ENCODE data around the gene F2.
"Not testable (repeated sequence)": the region's sequence is repeated elsewhere in the genome, so short reads cannot be mapped to it uniquely, and the experiment has no call there.

The F2 gene

DNA sequence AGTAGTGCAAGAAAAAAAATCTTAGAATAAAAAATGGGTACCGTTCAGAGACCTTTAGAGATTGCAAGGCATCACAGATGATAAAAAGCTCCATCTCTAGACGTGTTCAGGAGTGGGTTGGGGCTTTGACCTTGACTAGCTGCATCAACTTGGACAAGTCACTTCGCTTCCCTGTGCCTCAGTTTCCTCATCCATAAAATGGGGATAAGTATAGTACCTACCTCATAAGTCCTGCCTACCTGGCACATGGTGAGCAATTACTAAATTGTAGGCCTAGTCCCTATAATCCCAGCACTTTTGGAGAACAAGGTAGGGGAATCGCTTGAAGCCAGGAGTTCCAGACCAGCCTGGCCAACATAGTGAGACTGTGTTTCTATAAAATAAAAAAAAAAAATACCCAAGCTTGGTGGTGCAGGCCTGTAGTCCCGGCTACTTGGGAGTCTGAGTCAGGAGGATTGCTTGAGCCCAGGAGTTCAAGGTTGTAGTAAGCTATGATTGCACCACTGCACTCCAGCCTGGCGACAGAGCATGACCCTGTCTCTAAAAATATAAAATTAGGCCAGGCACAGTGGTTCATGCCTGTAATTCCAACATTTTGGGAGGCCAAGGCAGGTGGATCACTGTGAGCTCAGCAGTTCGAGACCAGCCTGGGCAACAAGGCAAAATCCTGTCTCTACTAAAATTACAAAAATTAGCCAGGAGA is 6.0 kb upstream of the F2 start:
- in situ Hi-C loops (cut with HindIII; ENCODE audit: low sequenced_read_pairs): no loop called here

GRCh38 chr11:46717825-46718154 is 1.2 kb upstream of the F2 start:
- in situ Hi-C loops (cut with HindIII; ENCODE audit: low sequenced_read_pairs): not testable (repeated sequence)

DNA sequence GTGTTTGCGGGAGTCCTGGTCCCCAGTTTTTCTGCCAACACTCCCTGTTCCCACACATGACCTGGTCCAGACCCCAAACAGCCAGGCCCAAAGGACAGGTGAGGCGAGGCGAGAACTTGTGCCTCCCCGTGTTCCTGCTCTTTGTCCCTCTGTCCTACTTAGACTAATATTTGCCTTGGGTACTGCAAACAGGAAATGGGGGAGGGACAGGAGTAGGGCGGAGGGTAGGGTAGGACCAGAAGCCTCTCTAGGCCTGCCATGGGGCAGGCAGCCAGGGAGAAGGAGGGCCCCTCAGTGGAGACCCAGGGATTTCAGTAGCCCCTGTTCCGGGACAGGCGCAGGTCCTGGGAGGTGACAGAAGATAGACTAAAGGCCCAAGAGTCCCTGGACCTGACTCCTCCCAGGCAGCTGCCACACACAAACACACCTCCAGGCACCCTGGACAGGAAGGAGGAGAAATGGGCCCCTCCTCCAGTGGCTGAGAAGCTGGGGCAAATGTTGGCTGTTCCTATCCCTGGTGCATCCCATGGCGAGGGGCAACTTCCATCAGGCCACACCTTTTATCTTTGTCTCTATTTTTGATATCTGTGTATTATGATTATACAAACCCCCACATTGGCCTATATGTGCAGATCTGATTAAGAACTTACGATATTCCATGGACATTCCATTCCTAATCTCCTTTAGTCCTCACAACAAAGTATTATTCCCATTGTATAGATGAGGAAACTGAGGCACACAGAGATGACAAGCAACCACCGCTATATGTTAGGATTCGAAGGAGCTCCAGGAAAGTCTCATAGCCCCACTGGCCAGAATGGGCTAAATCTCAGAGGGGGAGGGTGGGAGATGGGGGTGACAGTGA is 626 bp upstream of the F2 start:
- in situ Hi-C loops (cut with HindIII; ENCODE audit: low sequenced_read_pairs): no loop called here

DNA sequence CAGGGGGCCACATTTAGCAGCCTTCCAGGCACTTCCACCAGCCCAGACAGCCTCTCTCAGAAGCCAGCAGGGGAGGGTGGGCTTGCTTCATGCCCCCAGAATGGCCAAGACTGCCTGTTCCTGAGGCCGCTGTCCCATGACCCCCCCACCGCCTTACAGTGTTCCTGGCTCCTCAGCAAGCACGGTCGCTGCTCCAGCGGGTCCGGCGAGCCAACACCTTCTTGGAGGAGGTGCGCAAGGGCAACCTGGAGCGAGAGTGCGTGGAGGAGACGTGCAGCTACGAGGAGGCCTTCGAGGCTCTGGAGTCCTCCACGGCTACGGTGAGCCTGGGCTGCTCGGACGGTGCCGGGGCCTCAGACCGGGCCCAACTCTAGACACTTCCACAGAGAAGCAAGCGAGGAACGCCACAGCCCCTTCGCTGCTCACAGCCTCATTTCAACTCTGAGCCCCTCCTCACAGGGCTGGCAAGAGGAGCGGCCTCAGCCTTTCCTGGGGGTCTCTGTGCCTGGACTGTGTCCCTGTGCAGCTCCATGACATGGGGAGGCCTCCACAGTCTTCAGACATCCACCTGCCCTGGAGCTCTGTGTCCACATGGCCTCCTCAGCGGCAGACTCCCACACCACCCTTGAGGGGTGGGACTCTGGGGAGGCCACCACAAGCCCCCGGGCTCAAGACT is 668 bp downstream of the F2 start:
- in situ Hi-C loops (cut with HindIII; ENCODE audit: low sequenced_read_pairs): no loop called here

- in situ Hi-C loops (cut with HindIII; ENCODE audit: low sequenced_read_pairs): no loop called here
Measured at GRCh38 chr11:46721286-46721685, 2.3 kb downstream of the F2 start.

DNA sequence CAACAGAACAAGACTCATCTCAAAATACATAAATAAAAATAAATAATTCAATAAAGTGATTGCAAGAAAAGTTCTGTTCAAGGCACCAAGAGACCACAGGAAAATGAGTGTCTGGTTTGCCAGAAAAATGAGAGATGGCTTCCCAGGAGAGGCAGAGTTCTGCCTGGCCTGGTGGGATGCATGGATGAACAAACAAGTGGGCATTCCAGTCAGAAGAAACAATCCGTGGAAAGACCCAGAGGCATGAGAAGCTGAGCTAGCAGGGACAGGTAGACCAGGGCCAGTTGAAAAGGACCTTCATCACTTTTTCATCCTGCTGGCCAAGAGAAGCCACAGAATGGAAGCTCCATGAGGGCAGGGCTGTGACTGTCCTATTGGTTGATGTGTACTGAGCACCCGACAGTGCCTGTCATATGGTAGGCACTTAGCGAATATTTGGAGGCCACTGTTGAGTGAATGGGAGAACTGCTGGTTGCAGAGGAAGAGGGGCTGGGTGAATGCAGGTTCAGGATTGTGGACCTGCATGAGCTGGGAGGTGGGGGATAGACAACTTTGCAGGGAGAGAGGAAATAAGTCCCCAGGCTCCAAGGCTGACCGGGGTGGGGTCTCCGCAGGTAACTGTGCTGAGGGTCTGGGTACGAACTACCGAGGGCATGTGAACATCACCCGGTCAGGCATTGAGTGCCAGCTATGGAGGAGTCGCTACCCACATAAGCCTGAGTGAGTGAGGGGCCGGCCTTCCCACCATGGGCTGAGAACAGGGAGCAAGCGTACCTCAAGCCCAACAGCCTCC is 3.7 kb downstream of the F2 start:
- in situ Hi-C loops (cut with HindIII; ENCODE audit: low sequenced_read_pairs): no loop called here

GRCh38 chr11:46723359-46723680 is 4.3 kb downstream of the F2 start:
- in situ Hi-C loops (cut with HindIII; ENCODE audit: low sequenced_read_pairs): no loop called here

DNA sequence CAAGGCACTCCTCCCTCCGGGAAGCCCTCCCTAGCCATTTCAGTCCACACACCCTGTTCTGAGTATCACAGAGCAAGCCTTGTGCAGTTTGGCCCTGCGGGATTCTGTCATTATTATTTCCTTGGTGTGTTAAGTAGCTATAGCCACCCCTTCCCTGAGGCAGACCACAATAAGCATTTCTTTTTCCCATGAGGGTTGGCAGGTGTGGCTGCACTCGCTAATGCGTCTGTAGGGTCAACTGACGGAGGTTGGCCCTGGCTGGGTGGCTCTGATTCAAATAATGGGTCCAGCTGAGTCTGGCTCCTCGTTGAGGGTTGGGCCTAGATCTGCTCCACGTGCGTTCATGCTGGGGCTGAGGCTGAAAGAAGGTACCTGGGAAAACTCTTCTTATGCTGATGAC is 5.1 kb downstream of the F2 start:
- in situ Hi-C loops (cut with HindIII; ENCODE audit: low sequenced_read_pairs): no loop called here

DNA sequence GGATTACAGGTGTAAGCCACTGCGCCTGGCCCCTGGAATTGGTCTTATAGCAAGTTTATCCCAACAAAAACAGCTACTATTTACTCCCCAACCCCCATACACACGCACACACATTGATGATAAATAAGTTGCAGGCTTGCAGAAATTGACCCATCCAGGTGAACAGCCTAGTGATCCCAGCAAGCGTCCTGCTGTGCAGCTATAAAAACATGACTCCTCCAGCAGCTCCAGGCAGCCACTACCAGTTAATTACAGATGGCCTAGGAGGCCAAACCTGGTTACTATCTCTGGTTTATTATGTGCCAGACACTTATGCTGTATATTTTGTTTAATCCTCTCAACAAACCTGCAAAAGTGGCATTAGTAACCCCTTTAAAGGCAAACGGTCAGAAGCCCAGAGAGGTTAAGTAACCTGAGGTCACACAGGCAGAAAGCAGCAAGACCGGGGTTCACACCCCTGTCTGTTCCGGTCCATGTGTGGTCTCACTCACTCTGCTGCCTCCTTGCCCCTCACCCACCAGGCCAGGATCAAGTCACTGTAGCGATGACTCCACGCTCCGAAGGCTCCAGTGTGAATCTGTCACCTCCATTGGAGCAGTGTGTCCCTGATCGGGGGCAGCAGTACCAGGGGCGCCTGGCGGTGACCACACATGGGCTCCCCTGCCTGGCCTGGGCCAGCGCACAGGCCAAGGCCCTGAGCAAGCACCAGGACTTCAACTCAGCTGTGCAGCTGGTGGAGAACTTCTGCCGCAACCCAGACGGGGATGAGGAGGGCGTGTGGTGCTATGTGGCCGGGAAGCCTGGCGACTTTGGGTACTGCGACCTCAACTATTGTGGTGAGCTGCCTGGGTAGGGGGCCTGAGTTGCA is 6.6 kb downstream of the F2 start:
- in situ Hi-C loops (cut with HindIII; ENCODE audit: low sequenced_read_pairs): no loop called here

DNA sequence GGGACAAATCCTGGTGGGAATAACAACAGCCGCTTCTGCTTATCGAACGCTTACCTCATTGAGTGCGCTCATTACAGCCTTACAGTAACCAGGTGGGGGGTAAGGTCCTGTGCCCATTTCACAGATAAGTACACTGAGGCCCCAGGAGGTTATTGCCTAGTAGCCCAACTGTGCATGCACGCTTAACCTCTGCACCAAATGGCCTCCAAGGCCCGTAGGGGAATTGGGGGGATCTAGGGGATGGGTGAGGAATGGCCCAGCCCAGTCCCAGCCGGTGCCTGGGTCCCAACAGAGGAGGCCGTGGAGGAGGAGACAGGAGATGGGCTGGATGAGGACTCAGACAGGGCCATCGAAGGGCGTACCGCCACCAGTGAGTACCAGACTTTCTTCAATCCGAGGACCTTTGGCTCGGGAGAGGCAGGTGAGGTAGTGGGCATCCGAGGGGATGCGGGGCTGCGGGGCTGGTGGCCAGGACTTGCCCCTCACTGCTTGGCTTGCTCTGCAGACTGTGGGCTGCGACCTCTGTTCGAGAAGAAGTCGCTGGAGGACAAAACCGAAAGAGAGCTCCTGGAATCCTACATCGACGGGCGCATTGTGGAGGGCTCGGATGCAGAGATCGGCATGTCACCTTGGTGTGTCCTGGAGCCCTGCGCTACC is 7.3 kb downstream of the F2 start:
- in situ Hi-C loops (cut with HindIII; ENCODE audit: low sequenced_read_pairs): no loop called here

GRCh38 chr11:46727952-46728658 is 9.1 kb downstream of the F2 start:
- in situ Hi-C loops (cut with HindIII; ENCODE audit: low sequenced_read_pairs): no loop called here

DNA sequence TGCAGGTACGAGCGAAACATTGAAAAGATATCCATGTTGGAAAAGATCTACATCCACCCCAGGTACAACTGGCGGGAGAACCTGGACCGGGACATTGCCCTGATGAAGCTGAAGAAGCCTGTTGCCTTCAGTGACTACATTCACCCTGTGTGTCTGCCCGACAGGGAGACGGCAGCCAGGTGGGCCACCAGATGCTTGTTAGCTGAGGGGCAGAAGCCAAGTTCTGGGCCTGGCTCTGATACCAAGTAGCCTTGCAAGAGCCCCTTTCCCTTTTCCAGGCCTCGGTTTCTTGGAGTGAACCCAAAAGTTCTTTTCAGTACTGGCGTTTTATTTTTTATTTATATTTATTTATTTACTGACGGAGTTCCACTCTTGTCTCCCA is 9.6 kb downstream of the F2 start:
- in situ Hi-C loops (cut with HindIII; ENCODE audit: low sequenced_read_pairs): no loop called here

- in situ Hi-C loops (cut with HindIII; ENCODE audit: low sequenced_read_pairs): no loop called here
Measured at GRCh38 chr11:46729110-46730027, 10.4 kb downstream of the F2 start.

DNA sequence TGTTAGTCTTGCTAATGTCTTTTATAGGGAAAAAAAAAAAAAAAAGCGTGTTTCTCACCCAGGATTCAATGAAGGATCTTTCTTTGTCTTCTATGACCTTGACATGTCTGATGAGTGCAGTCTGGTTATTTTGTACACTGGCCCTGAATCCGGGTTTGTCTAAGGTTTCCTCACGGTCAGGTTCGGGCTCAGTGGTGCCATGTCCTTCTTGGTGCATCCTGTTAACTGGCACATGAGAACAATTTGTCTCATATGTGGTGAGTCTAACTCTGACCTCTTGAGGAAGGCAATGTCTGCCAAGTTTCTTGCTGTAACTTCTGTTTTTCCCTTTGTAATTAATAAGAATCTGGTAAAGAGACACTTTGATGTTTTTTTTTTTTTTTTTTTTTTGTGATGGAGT is 12.5 kb downstream of the F2 start:
- in situ Hi-C loops (cut with HindIII; ENCODE audit: low sequenced_read_pairs): no loop called here

DNA sequence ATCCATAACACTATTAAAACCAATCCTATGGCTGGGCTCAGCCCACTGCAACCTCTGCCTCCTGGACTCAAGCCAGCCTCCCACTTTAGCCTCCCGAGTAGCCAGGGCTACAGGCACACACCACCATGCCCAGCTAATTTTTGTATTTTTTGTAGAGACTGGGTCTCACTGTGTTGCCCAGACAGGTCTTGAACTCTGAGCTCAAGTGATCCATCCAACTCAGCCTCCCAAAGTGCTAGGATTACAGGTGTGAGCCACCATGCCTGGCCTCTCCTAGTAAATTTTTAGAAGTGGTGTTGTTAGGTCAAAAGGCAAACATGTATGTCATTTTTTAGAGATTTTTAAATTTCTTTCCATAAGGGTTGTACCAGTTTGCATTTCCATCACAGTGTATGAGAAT is 14.2 kb downstream of the F2 start:
- in situ Hi-C loops (cut with HindIII; ENCODE audit: low sequenced_read_pairs): no loop called here

DNA sequence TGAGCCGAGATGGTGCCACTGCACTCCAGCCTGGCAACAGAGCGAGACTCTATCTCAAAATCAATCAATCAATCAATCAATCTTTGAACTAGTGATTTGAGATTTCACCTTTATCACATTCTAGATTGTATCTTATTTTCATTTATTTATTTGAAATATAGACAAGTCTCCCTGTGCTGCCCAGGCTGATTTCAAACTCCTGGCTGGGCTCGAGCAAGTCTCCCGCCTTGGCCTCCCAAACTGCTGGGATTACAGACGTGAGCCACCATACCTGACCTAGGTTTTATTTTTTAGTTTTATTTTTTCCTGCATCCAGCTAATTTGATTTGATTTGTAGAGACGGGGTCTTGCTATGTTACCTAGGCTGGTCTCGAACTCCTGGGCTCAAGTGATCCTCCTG is 17.1 kb downstream of the F2 start:
- in situ Hi-C loops (cut with HindIII; ENCODE audit: low sequenced_read_pairs): no loop called here

DNA sequence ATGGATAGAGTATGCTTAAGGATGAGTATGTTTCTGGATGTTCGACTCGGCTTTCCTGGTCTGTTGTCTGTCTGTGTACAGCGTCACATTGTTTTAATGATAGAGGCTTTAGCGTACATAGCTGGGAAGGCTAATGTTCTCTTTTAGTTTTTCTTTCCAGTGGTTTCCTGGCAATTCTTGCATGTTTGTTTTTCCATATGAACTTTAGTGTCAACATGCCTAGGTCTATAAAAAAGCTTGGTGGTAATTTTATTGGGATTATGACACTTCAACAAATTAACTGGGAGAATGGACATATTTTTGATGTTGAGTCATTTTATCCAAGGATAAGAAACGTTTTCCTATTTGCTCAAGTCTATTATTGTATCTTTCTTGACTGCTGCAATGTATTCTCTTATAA is 17.6 kb downstream of the F2 start:
- in situ Hi-C loops (cut with HindIII; ENCODE audit: low sequenced_read_pairs): no loop called here

- in situ Hi-C loops (cut with HindIII; ENCODE audit: low sequenced_read_pairs): no loop called here
Measured at GRCh38 chr11:46737699-46738098, 18.7 kb downstream of the F2 start.
